ENCODE results near the gene F7.

Gene F7

GRCh38 chr13:113089693-113090414 lies 15.7 kb upstream of the F7 start:
- Mint-ChIP-seq H3K27me3 (peaks cover 6% of the 10 kb centered on the region), H3K36me3 (no peaks in the 10 kb centered on the region), H3K9me3 (peaks cover 3% of the 10 kb centered on the region), H3K4me3 (no peak overlapping the region), H3K4me1 (no peaks in the 10 kb centered on the region), H3K27ac (no peak overlapping the region)
- no peak for ATAC-seq

GRCh38 chr13:113090415-113090770 lies 15.2 kb upstream of the F7 start:
- H3K4me1 Mint-ChIP-seq, result no peaks in the 10 kb centered on the region
- ATAC-seq, result no peak
- no peaks in the 10 kb centered on the region for H3K9me3 Mint-ChIP-seq
- no peak overlapping the region for H3K4me3 Mint-ChIP-seq
- H3K36me3 Mint-ChIP-seq, result no peaks in the 10 kb centered on the region
- H3K27ac Mint-ChIP-seq, result no peak overlapping the region
- peaks cover 12% of the 10 kb centered on the region for H3K27me3 Mint-ChIP-seq

DNA sequence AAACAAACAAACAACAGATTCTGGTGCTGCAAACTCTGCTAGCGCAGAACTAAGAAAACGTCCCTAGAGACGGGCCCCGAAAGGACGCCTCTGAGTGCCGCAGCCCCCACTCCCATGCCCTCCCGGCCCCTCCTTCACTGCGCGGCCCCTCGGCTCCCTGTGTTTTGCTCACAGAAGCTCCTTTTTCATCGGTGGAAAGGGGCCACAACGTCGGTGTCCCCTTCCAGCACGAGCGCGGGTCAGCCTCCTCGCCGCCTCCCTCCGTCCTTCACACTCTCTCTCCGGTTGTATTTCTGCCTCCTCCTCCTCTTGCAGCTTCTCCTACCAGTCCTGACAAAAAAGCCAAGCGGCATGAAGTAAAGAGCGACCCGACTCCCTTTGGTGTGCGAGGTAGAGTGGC lies 14.8 kb upstream of the F7 start:
- Mint-ChIP-seq H3K36me3 (no peaks in the 10 kb centered on the region), H3K27me3 (peaks cover 16% of the 10 kb centered on the region), H3K4me1 (no peaks in the 10 kb centered on the region), H3K4me3 (no peak overlapping the region), H3K9me3 (no peaks in the 10 kb centered on the region), H3K27ac (no peak overlapping the region)
- no peak for ATAC-seq

DNA sequence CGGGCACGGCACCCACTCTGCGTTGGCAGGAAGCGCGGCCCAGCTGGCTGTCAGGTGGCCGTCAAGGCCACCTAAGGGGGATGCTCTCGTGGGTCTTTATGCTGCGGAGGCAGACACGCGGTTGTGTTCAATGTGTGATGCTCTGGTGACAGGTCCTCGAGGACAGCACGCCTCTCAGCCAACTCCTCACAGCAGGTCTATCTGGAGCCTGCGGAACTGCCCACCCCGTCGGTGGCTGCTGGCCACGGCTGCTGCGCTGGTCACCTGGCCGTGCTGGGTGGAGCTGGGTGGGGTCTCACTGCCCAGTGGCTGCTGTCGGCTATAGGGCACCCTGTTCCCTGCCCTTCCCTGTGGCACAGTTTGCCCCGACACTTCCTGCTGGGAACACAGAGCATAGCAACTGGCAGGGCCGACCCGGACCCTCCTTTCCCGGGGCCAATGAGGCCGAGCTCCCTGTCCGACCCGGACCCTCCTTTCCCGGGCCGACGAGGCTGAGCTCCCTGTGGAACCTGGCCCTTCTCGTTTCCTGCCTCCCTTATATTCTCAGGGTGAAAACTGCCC lies 14.3 kb upstream of the F7 start:
- Mint-ChIP-seq H3K36me3 (no peaks in the 10 kb centered on the region), H3K27ac (no peak overlapping the region), H3K4me1 (no peaks in the 10 kb centered on the region), H3K4me3 (no peak overlapping the region), H3K9me3 (no peaks in the 10 kb centered on the region), H3K27me3 (peaks cover 18% of the 10 kb centered on the region)
- no peak for ATAC-seq

DNA sequence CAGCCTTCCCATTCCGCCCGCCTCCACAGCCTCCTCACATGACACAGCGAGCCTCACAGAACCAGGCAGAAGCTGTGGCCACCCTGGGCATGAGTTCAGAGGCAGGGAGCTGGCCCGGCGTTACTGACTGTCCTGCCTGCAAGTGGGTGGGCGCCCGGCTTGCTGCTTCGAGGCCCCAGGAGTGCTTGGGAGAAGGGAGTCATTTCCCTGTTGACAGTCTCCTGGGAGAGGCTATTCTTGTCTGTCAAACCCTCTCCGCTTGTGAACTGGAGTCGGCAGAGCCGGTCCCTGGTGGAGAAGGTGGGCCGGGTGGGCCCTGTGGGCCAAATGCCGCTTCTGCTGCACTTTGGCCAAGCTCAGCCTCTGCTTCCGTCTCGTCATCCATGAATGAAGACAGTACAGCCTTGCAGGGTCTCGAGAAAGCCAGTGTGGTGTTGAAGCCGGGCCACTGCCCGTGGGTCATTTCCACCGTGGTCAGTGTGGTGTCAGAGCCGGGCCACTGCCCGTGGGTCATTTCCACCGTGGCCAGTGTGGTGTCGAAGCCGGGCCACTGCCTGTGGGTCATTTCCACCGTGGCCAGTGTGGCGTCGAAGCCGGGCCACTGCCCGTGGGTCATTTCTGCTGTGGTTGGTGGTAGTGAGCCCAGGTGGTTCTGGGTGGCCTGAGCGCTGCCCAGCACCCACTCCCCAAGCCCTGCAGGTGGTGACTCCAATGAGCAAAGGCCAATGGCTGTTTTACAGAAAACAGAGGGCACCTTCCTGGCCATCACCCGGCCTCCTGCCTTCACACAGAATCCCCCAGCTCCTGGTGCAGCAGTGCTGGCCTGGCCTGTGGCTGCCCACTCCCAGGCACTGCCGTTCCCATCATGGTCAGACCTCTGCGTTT lies 13.5 kb upstream of the F7 start:
- H3K27ac Mint-ChIP-seq, result no peak overlapping the region

GRCh38 chr13:113092776-113093579 lies 12.6 kb upstream of the F7 start:
- Mint-ChIP-seq H3K27ac (no peak overlapping the region), H3K9me3 (no peaks in the 10 kb centered on the region), H3K4me3 (no peak overlapping the region), H3K4me1 (no peaks in the 10 kb centered on the region), H3K27me3 (peaks cover 18% of the 10 kb centered on the region), H3K36me3 (no peaks in the 10 kb centered on the region)
- ATAC-seq, result no peak

More for the DNA sequence above, 13.5 kb upstream of the F7 start:
- no peak for ATAC-seq
- H3K36me3 Mint-ChIP-seq, result no peaks in the 10 kb centered on the region
- peaks cover 18% of the 10 kb centered on the region for H3K27me3 Mint-ChIP-seq
- no peaks in the 10 kb centered on the region for H3K9me3 Mint-ChIP-seq
- H3K4me1 Mint-ChIP-seq, result no peaks in the 10 kb centered on the region
- no peak overlapping the region for H3K4me3 Mint-ChIP-seq

DNA sequence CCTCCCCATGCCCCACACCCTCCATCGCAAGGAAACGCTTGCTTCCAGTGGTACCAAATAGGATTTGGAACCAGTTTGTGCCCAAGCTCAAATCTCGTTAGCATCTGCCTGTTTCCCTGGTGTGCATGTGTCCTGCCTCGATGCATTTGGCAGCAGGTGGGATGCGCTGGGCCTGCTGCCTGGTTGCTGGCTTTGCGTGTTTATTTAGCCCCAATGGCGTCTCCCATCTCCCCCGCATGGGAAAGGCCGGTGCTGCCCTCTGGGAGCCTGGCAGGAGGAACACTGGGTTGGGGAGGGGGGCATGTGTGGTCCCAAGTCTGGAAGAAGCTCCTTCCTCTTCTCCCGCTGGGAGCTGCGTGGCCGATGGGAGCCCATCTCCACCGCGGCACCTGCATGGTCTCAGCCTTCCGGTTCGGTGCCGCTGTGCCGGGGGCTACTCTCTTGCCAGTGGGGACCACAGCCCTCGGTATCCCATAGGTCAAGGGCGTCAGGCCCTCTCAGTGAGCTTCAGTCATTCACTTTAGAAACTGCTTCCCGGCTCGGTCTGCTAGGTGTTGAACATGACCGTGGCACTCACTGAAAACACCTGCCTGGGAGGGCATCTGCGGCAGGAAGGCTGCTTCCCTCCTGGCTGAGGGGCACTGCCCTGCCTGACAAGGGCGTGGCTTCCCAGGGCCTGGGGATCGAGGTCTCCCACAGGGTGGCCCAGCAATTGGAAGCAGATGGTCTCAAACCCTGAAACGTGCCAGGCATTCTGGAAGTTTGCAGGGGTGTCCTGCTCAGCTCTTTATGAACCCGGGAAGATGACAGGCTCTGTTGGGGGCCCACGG lies 11.8 kb upstream of the F7 start:
- no peaks in the 10 kb centered on the region for H3K36me3 Mint-ChIP-seq

DNA sequence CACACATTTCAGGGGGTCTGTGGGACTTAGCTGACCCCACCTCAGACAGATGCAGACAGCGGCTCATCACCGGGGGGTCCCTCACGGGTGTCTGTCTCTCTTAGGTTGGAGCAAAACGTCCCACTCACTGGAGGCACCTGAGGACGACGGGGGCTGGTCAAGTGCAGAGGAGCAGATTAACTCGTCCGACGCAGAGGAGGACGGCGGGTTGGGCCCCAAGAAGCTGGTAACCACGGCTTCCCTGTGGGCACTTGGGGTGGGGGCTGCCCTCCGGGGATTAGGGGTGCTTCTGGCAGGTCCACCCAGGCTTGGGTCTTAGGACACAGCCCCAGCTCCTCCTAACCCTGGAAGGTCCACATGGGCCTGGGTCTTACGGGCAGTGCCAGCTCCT lies 11.2 kb upstream of the F7 start:
- Mint-ChIP-seq H3K4me1 (no peaks in the 10 kb centered on the region), H3K27me3 (peaks cover 18% of the 10 kb centered on the region), H3K27ac (no peak overlapping the region), H3K36me3 (no peaks in the 10 kb centered on the region), H3K4me3 (no peak overlapping the region), H3K9me3 (no peaks in the 10 kb centered on the region)
- no peak for ATAC-seq

More for the DNA sequence above, 11.8 kb upstream of the F7 start:
- Mint-ChIP-seq H3K4me1 (no peaks in the 10 kb centered on the region), H3K4me3 (no peak overlapping the region), H3K27ac (no peak overlapping the region), H3K9me3 (no peaks in the 10 kb centered on the region), H3K27me3 (peaks cover 18% of the 10 kb centered on the region)
- ATAC-seq, result no peak

- no peak for ATAC-seq
- H3K27me3 Mint-ChIP-seq, result peaks cover 18% of the 10 kb centered on the region
These were observed 10.2 kb upstream of the F7 start for GRCh38 chr13:113095146-113096051.

DNA sequence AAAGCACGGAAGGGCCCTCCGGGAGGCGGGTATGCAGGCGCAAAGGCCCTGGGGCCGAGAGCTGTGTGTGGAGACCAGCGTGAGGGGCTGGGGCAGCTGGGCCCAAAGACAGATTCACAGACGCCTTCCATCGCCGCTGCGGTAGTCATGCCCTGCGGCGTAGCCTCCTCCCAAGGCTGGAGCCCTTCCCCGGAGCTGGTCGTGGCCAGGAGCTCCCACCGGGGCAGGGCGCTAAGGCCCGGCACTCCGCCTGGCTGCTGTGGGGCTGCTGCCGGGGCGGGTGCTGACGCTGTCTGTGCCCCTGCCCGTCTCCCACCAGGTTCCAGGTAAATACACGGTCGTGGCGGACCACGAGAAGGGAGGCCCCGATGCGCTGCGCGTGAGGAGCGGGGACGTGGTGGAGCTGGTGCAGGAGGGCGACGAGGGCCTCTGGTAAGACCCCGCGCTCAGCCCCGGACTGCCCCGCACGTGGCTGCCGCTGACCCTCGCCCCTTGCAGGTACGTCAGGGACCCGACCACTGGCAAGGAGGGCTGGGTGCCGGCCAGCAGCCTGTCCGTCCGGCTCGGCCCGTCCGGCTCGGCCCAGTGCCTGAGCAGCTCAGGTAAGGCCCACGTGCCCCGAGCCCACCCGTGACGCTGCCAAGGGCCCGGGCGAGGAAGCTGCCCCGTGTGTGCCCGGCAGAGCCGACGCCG lies 9.4 kb upstream of the F7 start:
- H3K27ac Mint-ChIP-seq, result no peak overlapping the region
- H3K36me3 Mint-ChIP-seq, result no peaks in the 10 kb centered on the region
- no peaks in the 10 kb centered on the region for H3K9me3 Mint-ChIP-seq
- peaks cover 18% of the 10 kb centered on the region for H3K27me3 Mint-ChIP-seq
- no peak overlapping the region for H3K4me3 Mint-ChIP-seq
- no peaks in the 10 kb centered on the region for H3K4me1 Mint-ChIP-seq
- peak; percentile 17 for ATAC-seq

More at GRCh38 chr13:113095146-113096051, 10.2 kb upstream of the F7 start:
- no peaks in the 10 kb centered on the region for H3K9me3 Mint-ChIP-seq
- no peak overlapping the region for H3K27ac Mint-ChIP-seq
- no peak overlapping the region for H3K4me3 Mint-ChIP-seq
- H3K4me1 Mint-ChIP-seq, result no peaks in the 10 kb centered on the region
- H3K36me3 Mint-ChIP-seq, result no peaks in the 10 kb centered on the region

DNA sequence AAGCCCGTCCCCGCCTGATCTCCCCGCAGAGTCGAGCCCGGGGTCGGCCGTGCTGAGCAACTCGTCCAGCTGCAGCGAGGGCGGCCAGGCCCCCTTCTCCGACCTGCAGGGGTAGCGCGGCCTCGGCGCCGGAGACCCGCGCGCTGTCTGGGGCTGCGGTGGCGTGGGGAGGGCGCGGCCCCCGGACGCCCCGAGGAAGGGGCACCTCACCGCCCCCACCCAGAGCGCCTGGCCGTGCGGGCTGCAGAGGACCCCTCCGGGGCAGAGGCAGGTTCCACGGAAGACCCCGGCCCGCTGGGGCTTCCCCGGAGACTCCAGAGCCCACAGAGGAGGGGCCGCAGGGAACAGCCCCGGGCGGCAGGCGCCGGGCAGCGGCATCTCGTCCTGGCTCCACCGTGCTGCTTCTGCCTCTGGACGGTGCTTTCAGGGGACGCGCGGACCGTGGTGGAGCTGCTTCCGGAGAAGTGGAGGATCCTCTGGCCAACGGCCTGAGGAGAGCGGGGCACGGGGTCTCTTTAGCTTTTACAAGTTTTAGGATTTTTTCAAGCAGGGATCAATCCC lies 8.8 kb upstream of the F7 start:
- H3K27me3 Mint-ChIP-seq, result peaks cover 18% of the 10 kb centered on the region
- H3K36me3 Mint-ChIP-seq, result no peaks in the 10 kb centered on the region
- no peaks in the 10 kb centered on the region for H3K9me3 Mint-ChIP-seq
- H3K27ac Mint-ChIP-seq, result no peak overlapping the region
- no peaks in the 10 kb centered on the region for H3K4me1 Mint-ChIP-seq
- no peak overlapping the region for H3K4me3 Mint-ChIP-seq
- ATAC-seq, result peak; percentile 69

DNA sequence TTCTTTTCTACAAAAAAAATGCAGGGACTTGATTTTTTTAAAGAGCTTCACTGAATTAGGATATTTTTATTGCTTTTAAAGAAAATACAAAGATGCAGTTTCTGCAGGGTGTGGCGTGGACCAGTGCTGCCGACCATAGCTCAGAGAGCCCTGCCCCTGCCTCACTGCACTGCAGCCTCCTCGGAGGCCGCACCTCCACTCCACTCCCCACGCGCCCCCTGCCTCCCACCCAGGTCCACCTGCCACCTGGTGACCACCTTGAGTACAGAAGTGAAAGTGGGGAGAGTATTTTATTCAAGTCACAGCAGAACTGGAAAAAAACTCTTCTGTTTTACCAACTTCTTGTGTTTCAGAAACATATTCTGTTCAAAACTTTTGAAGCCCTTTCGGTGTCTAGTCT lies 7.9 kb upstream of the F7 start:
- H3K4me3 Mint-ChIP-seq, result no peak overlapping the region
- no peaks in the 10 kb centered on the region for H3K4me1 Mint-ChIP-seq
- no peak for ATAC-seq
- H3K27me3 Mint-ChIP-seq, result peaks cover 18% of the 10 kb centered on the region
- H3K27ac Mint-ChIP-seq, result no peak overlapping the region
- H3K36me3 Mint-ChIP-seq, result no peaks in the 10 kb centered on the region
- no peaks in the 10 kb centered on the region for H3K9me3 Mint-ChIP-seq

DNA sequence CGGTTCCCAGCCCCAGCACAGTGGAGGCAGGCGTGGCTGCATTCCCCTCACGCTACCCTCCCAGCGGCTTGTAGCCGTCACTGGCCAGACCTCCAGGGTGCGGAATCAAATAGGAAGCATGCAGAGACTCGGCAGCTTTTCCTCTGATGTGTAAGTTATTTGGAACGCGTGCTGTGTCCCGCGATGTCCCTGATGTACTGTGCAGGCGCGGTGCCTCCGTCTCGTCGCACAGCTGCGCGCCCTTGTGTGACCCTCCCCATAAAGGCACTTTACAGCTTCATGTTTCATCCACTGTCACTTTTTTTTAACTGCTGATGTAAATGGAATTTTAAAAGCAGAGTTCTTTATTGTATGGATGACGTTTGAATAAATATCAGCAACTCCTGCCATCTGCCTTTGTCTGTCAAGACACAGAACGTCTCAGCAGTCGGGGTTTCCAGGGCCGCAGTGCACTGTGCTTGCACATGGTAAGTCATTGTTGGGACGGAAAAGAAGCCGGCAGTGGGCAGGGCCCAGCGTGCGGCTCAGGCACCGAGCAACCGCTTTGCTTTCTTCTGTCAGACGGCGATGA lies 7.3 kb upstream of the F7 start:
- no peaks in the 10 kb centered on the region for H3K36me3 Mint-ChIP-seq
- ATAC-seq, result no peak
- no peaks in the 10 kb centered on the region for H3K4me1 Mint-ChIP-seq
- no peak overlapping the region for H3K4me3 Mint-ChIP-seq
- H3K9me3 Mint-ChIP-seq, result no peaks in the 10 kb centered on the region
- H3K27me3 Mint-ChIP-seq, result peaks cover 18% of the 10 kb centered on the region
- no peak overlapping the region for H3K27ac Mint-ChIP-seq
